ENCODE measurements around the gene ELL. TPM values are rescaled to one million over a fixed set of nuclear protein-coding genes. Genes with fewer than 3 reads are reported as not detected.

ELL gene
- polyA plus RNA-seq, 3 donors = 12.2 to 35.3 (median 12.6) TPM

DNA sequence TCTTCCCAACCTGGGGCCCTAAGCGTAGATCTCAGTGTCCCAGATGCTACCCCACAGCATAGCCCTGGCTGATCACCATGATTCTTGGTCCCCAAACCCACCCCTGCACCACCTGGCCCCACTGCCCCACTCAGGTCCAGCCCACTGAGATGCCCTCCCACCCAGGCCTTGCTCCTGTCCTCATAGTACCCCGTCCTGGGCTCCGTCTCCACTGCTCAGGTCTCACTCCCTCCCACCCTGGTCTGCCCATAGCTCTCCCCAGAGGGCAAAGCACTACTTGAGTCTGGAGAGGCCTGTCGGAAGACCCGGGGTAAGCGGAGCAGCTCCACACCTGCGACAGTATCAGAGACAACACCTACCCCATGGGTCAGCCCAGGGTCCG lies 48.2 kb downstream of the ELL start:
- H2AFZ ChIP-seq (ENCODE audit: insufficient read depth, low read depth, low read length, poor library complexity, severe bottlenecking) = no peak overlapping the region
- H3K27me3 ChIP-seq (ENCODE audit: control insufficient read depth in 2 of 2, insufficient read depth in 2 of 2, low read length in 2 of 2) = no peaks in the 10 kb centered on the region
- WGBS (ENCODE audit: insufficient coverage) = 96% methylated on average over 8 of the region's 8 CpGs
- TF ChIP-seq, protein P1, sequence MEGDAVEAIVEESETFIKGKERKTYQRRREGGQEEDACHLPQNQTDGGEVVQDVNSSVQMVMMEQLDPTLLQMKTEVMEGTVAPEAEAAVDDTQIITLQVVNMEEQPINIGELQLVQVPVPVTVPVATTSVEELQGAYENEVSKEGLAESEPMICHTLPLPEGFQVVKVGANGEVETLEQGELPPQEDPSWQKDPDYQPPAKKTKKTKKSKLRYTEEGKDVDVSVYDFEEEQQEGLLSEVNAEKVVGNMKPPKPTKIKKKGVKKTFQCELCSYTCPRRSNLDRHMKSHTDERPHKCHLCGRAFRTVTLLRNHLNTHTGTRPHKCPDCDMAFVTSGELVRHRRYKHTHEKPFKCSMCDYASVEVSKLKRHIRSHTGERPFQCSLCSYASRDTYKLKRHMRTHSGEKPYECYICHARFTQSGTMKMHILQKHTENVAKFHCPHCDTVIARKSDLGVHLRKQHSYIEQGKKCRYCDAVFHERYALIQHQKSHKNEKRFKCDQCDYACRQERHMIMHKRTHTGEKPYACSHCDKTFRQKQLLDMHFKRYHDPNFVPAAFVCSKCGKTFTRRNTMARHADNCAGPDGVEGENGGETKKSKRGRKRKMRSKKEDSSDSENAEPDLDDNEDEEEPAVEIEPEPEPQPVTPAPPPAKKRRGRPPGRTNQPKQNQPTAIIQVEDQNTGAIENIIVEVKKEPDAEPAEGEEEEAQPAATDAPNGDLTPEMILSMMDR (IDR thresholded peaks at IDR 0.05) = no peak
- peaks cover 43 to 55% of the 10 kb centered on the region in 2 donors for H3K36me3 Mint-ChIP-seq
- peaks cover 13 to 48% of the 10 kb centered on the region in 2 donors for H3K36me3 ChIP-seq (replicated peaks in 1 of 2; ENCODE audit: control insufficient read depth in 1 of 2, insufficient read depth in 2 of 2, low read length in 2 of 2)
- no peak overlapping the region for H3K4me2 ChIP-seq (replicated peaks; ENCODE audit: extremely low read depth, low read length, poor library complexity, severe bottlenecking)
- H3K9me3 Mint-ChIP-seq = no peaks in the 10 kb centered on the region
- H3K27me3 Mint-ChIP-seq (ENCODE audit: low read depth in 3 of 3) = peaks cover 0 to 3% (median 0%) of the 10 kb centered on the region in 3 donors
- peak overlapping the region in 2 of 7 donors; percentile 33 to 61 for H3K27ac Mint-ChIP-seq
- H4K20me1 ChIP-seq (ENCODE audit: insufficient read depth, low read length) = peaks cover 99% of the 10 kb centered on the region
- H3K4me1 ChIP-seq (ENCODE audit: control insufficient read depth in 1 of 2, insufficient read depth in 2 of 2, low read length in 2 of 2) = peaks cover 36 to 58% of the 10 kb centered on the region in 2 donors
- intact Hi-C loops (cut with micrococcal nuclease) = loop anchor here in 1 of 2 donors (5.0 kb wide), 1 partner anchor 34 kb away; no protein-coding TSS in a partner anchor
- H3K79me2 ChIP-seq (ENCODE audit: insufficient read depth, low read length) = peaks cover 95% of the 10 kb centered on the region
- peaks cover 52% of the 10 kb centered on the region for H3K4me1 Mint-ChIP-seq
- peak overlapping the region in 1 of 2 donors; percentile 16 for H3K27ac ChIP-seq (ENCODE audit: low read depth in 1 of 2, low read length in 2 of 2)
- no peaks in the 10 kb centered on the region for H3K9me3 ChIP-seq (replicated peaks in 1 of 2; ENCODE audit: control insufficient read depth in 1 of 2, insufficient read depth in 1 of 2, low read length in 2 of 2)
- DNase-seq = no peak
- H3K4me3 Mint-ChIP-seq = no peak overlapping the region
- H3K4me3 ChIP-seq (replicated peaks in 1 of 3; ENCODE audit: low read depth in 2 of 3, low read length in 3 of 3) = no peak overlapping the region
- no peak overlapping the region for H3K9ac ChIP-seq (ENCODE audit: insufficient read depth, low read length, poor library complexity, severe bottlenecking)

GRCh38 chr19:18473003-18473705 lies 48.7 kb downstream of the ELL start:
- Histone ChIP-seq H3K4me1 (ENCODE audit: control insufficient read depth in 1 of 2, insufficient read depth in 2 of 2, low read length in 2 of 2) (peaks cover 31 to 52% of the 10 kb centered on the region in 2 donors), H3K36me3 (replicated peaks in 1 of 2; ENCODE audit: control insufficient read depth in 1 of 2, insufficient read depth in 2 of 2, low read length in 2 of 2) (peaks cover 13 to 51% of the 10 kb centered on the region in 2 donors), H4K20me1 (ENCODE audit: insufficient read depth, low read length) (peaks cover 99% of the 10 kb centered on the region), H3K27me3 (ENCODE audit: control insufficient read depth in 2 of 2, insufficient read depth in 2 of 2, low read length in 2 of 2) (no peaks in the 10 kb centered on the region), H3K9ac (ENCODE audit: insufficient read depth, low read length, poor library complexity, severe bottlenecking) (no peak overlapping the region), H2AFZ (ENCODE audit: insufficient read depth, low read depth, low read length, poor library complexity, severe bottlenecking) (no peak overlapping the region), H3K4me2 (replicated peaks; ENCODE audit: extremely low read depth, low read length, poor library complexity, severe bottlenecking) (no peak overlapping the region), H3K79me2 (ENCODE audit: insufficient read depth, low read length) (peaks cover 95% of the 10 kb centered on the region), H3K27ac (ENCODE audit: low read depth in 1 of 2, low read length in 2 of 2) (no peak overlapping the region), H3K4me3 (replicated peaks in 1 of 3; ENCODE audit: low read depth in 2 of 3, low read length in 3 of 3) (no peak overlapping the region), H3K9me3 (replicated peaks in 1 of 2; ENCODE audit: control insufficient read depth in 1 of 2, insufficient read depth in 1 of 2, low read length in 2 of 2) (no peaks in the 10 kb centered on the region)
- Mint-ChIP-seq H3K36me3 (peaks cover 45 to 60% of the 10 kb centered on the region in 2 donors), H3K4me1 (peaks cover 51% of the 10 kb centered on the region), H3K27ac (peak overlapping the region in 4 of 7 donors; percentile 5 to 79 (median 42)), H3K9me3 (peaks cover 0 to under 1% (median 0%) of the 10 kb centered on the region in 7 donors), H3K4me3 (no peak overlapping the region), H3K27me3 (ENCODE audit: low read depth in 3 of 3) (peaks cover 0 to 3% (median 0%) of the 10 kb centered on the region in 3 donors)
- WGBS (ENCODE audit: insufficient coverage) = 87% methylated on average over 7 of the region's 8 CpGs
- TF ChIP-seq, protein P1 (IDR thresholded peaks at IDR 0.05) = no peak
- DNase-seq = no peak
- intact Hi-C loops (cut with micrococcal nuclease) = loop anchor here in 1 of 2 donors (5.0 kb wide), 1 partner anchor 34 kb away; no protein-coding TSS in a partner anchor

All from CD14-positive monocyte (primary cell).